ENCODE results near the gene MRGPRG.

GRCh38 chr11:3200388-3201111, 18.1 kb downstream of the MRGPRG start:
- TF ChIP-seq ZNF175 (CRISPR knock-in tag; IDR thresholded peaks at IDR 0.05; ENCODE audit: low read depth) = no peak
- no peak for TF ChIP-seq CTCF (IDR thresholded peaks at IDR 0.05 in 2 of 3, conservative IDR thresholded peaks at IDR 0.05 in 1 of 3; ENCODE audit: insufficient read depth in 2 of 3, low read depth in 1 of 3, low read length in 3 of 3)
- no peak for TF ChIP-seq E2F6 (IDR thresholded peaks at IDR 0.05; ENCODE audit: borderline replicate concordance in 1 of 2, extremely low read depth in 1 of 2, insufficient read depth in 1 of 2, insufficient read length in 1 of 2, low read depth in 1 of 2, low read length in 1 of 2, poor library complexity in 1 of 2, severe bottlenecking in 1 of 2)

Measured in K562 (cell line).